ENCODE results near the gene RNASET2. TPM values are rescaled to one million over a fixed set of nuclear protein-coding genes. Genes with fewer than 3 reads are reported as not detected.

The RNASET2 gene
- total RNA-seq, 1 donor from 2014 or later = 135 TPM

- Mint-ChIP-seq H3K9me3 (peaks cover 6% of the 10 kb centered on the region), H3K4me1 (no peaks in the 10 kb centered on the region), H3K27me3 (no peaks in the 10 kb centered on the region), H3K27ac (no peak overlapping the region), H3K4me3 (no peak overlapping the region), H3K36me3 (ENCODE audit: low read depth) (peaks cover 17% of the 10 kb centered on the region)
- TF ChIP-seq CTCF (IDR thresholded peaks at IDR 0.05) = no peak
- no peak for DNase-seq
- POLR2A ChIA-PET = no interaction called here
- no peak for ATAC-seq (ENCODE audit: low read depth)
- CTCF ChIA-PET = no interaction called here
- intact Hi-C loops (cut with micrococcal nuclease) = no loop called here
These were observed 76.8 kb downstream of the RNASET2 start for GRCh38 chr6:166879594-166879993.

Other genes with a start within 250 kb of the RNASET2 start
- gene CEP43, start 42.8 kb upstream of the RNASET2 start, total RNA-seq = 26.8 and 31.0 TPM in 2 replicates
- gene CCR6, start 166.5 kb upstream of the RNASET2 start, total RNA-seq = 26.2 and 28.9 TPM in 2 replicates
- not detected in 2 replicates for gene GPR31, start 201.4 kb upstream of the RNASET2 start, total RNA-seq

All from activated B cell treated with CpG ODN at 0.5 μM for 24 hours (primary cell).